HepG2 (cell line): ENCODE results near the gene NCOR2.

Experiments
- HINFP ChIP-seq: sonication (generic); formaldehyde crosslinking; IDR thresholded peaks from 2 replicates; pipeline ENCODE4 v1.4.0; 2020; ENCODE audit warnings: low read depth, mild to moderate bottlenecking, missing genetic modification reagents
- TF ChIP-seq, protein P1 (sequence below): sonication (generic); formaldehyde crosslinking; conservative IDR thresholded peaks from 2 replicates; pipeline ENCODE4 v1.4.0; 2020; ENCODE audit warnings: missing genetic modification reagents
- TF ChIP-seq, protein P2 (sequence below): sonication (generic); formaldehyde crosslinking; conservative IDR thresholded peaks from 2 replicates; pipeline ENCODE4 v1.8.0; 2022; ENCODE audit warnings: low read depth, missing genetic modification reagents

DNA sequence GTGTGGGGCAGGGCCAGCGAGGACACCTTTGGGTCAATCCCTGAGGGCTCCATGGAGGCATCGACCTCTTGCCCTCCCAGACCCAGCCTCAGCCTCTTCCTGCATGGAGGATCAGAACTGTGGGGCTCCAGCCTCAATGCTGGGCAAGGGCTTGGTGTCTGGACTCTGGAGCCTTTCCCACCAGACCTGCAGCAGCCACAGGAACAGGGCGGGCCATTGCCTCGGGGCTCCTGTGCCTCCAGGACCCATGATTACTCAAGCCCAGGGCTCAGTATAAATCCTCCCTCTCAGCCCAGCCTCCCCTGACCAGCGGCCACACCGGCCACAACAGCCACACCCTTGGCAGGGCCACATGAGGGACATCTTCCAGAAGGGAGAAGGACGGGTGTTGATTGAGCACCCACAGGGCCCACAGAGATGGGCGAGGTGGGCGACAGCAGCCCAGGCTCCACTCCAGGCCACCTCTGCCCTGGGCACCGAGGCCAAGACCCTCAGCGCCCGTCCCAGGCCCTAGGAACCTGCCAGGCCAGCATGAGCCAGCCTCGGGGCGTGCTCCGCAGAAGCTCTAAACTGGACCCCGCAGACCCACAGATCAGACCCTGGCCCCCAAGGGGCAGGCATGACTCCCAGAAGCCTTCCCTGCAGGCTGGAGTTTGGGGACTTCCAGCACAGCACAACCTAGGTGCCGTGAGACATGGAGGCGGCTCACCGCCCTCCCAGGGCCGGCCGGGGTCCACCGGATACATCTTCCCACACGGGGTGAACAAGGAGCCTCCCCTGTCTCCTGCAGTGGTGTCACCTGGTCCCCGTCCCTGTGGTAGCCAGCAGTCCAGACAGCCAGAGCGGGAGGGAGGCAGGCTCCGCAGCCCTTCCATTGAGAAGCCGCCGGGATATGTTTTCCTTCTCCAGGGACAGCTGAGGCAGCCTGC is 25.1 kb downstream of the NCOR2 start:
- TF ChIP-seq, protein P1, sequence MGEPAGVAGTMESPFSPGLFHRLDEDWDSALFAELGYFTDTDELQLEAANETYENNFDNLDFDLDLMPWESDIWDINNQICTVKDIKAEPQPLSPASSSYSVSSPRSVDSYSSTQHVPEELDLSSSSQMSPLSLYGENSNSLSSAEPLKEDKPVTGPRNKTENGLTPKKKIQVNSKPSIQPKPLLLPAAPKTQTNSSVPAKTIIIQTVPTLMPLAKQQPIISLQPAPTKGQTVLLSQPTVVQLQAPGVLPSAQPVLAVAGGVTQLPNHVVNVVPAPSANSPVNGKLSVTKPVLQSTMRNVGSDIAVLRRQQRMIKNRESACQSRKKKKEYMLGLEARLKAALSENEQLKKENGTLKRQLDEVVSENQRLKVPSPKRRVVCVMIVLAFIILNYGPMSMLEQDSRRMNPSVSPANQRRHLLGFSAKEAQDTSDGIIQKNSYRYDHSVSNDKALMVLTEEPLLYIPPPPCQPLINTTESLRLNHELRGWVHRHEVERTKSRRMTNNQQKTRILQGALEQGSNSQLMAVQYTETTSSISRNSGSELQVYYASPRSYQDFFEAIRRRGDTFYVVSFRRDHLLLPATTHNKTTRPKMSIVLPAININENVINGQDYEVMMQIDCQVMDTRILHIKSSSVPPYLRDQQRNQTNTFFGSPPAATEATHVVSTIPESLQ (CRISPR knock-in tag) = no peak
- no peak for TF ChIP-seq HINFP (CRISPR knock-in tag)
- TF ChIP-seq, protein P2, sequence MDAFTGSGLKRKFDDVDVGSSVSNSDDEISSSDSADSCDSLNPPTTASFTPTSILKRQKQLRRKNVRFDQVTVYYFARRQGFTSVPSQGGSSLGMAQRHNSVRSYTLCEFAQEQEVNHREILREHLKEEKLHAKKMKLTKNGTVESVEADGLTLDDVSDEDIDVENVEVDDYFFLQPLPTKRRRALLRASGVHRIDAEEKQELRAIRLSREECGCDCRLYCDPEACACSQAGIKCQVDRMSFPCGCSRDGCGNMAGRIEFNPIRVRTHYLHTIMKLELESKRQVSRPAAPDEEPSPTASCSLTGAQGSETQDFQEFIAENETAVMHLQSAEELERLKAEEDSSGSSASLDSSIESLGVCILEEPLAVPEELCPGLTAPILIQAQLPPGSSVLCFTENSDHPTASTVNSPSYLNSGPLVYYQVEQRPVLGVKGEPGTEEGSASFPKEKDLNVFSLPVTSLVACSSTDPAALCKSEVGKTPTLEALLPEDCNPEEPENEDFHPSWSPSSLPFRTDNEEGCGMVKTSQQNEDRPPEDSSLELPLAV (CRISPR knock-in tag) = no peak
